Neutrophil (primary cell): Measurements from ENCODE around the gene MAN1A2.

ENCODE experiments used
- H3K27ac ChIP-seq: fragments of 200-600 bp; sonication (generic); 2 replicates; pipeline ENCODE4 v1.5.1; 2016; ENCODE audit warnings: mild to moderate bottlenecking, moderate library complexity
- H3K27me3 ChIP-seq: fragments of 200-600 bp; sonication (generic); 2 replicates; pipeline ENCODE4 v1.6.0; 2016; ENCODE audit warnings: mild to moderate bottlenecking
- H3K36me3 ChIP-seq: fragments of 200-600 bp; sonication (generic); 2 replicates; pipeline ENCODE4 v1.5.1; 2017
- H3K4me1 ChIP-seq, 2 experiments: fragments of 200-600 bp in 1 of 2; sonication (generic) in 1 of 2; 1 replicate in 1 of 2; 2 replicates in 1 of 2; pipeline versions ENCODE4 v1.5.1 to v1.6.1; 2013 to 2016; ENCODE audit warnings: low read depth in 1 of 2, low read length in 1 of 2, mild to moderate bottlenecking in 1 of 2, moderate library complexity in 1 of 2; ENCODE audit not compliant: control insufficient read depth in 1 of 2, insufficient read depth in 1 of 2
- H3K4me3 ChIP-seq, 2 experiments: fragments of 200-600 bp in 1 of 2; sonication (generic) in 1 of 2; 1 replicate in 1 of 2; 2 replicates in 1 of 2; pipeline ENCODE4 v1.5.1; 2013 to 2016; ENCODE audit warnings: low read depth in 1 of 2, low read length in 1 of 2, mild to moderate bottlenecking in 1 of 2, moderate library complexity in 1 of 2
- H3K9me3 ChIP-seq: fragments of 200-600 bp; sonication (generic); 2 replicates; pipeline ENCODE4 v1.5.1; 2016
- TF ChIP-seq, protein P1 (sequence below): fragments of 200-600 bp; sonication (generic); IDR thresholded peaks from 2 replicates; pipeline ENCODE4 v1.5.1; 2016; ENCODE audit warnings: antibody characterized with exemption

MAN1A2 gene

DNA sequence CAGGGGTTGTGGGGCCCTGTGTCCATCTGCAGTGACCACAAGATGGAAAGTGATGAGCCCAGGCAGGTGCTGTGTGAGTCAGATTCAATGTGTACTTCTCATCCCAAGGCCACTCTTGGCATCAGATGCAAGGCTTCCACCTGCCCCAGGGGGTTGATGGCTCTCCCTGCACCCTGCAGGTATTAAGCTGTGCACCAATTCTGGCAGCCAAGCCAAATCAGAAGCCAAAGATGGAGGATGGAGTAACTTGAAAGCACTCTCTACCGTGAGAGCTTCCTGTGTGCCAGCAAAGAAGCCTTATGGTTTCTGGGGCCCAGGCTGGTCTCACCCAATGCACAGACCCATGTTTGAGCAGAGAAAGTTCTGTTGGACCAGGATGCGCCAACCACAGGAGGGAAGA is 194.3 kb downstream of the MAN1A2 start:
- Histone ChIP-seq H3K9me3 (no peaks in the 10 kb centered on the region), H3K4me1 (peaks cover 0 to 5% of the 10 kb centered on the region in 2 experiments)
- TF ChIP-seq, protein P1, sequence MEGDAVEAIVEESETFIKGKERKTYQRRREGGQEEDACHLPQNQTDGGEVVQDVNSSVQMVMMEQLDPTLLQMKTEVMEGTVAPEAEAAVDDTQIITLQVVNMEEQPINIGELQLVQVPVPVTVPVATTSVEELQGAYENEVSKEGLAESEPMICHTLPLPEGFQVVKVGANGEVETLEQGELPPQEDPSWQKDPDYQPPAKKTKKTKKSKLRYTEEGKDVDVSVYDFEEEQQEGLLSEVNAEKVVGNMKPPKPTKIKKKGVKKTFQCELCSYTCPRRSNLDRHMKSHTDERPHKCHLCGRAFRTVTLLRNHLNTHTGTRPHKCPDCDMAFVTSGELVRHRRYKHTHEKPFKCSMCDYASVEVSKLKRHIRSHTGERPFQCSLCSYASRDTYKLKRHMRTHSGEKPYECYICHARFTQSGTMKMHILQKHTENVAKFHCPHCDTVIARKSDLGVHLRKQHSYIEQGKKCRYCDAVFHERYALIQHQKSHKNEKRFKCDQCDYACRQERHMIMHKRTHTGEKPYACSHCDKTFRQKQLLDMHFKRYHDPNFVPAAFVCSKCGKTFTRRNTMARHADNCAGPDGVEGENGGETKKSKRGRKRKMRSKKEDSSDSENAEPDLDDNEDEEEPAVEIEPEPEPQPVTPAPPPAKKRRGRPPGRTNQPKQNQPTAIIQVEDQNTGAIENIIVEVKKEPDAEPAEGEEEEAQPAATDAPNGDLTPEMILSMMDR, result no peak

DNA sequence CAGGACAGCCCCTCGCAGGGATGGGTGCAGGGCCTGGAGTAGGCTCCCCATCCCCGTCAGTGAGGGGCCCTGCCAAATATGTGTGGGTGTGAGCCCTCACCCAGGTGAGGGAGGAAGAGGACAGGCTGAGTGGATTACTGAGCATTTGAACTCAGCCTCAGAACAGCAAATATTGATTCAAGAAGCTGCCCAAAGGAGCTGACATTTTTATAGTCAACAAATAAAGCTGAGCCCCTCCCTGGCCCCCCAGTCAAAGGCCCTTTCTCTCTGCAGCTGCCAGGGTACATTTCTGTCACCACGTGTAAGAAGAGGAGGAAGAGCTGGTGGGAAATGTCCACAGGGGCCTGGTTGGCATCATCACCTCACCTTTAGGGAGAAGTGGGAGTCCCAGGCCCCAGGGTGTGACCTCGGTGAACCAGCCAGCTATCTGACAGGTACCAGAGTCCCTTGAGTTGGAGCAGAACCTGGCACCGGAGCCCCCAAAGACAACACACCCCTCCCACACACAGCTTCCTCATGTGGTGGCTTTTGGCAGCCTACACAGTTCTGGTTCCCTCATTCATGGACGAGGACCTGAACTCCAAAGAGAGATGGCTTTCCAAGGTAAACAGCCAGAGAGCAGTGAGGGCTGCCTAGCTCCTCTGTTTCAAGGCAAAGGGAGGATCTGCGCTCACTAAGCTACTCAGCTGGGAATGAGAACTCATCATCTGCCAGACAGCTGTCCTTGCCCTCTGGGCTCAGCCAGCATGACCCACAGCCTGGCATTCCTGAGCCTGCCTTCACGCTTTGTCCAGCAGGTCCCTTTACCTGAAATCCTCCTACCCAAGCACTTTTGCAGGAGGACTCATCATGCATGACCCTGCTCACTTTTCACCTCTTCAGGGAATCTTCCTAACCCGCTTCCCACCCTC is 195.6 kb downstream of the MAN1A2 start:
- no peak overlapping the region for H3K27ac ChIP-seq
- no peaks in the 10 kb centered on the region for H3K36me3 ChIP-seq
- H3K4me1 ChIP-seq, result peaks cover 0 to 5% of the 10 kb centered on the region in 2 experiments
- H3K27me3 ChIP-seq, result no peaks in the 10 kb centered on the region
- no peaks in the 10 kb centered on the region for H3K9me3 ChIP-seq
- no peak overlapping the region for H3K4me3 ChIP-seq
- TF ChIP-seq, protein P1, result no peak

More for the DNA sequence above, 194.3 kb downstream of the MAN1A2 start:
- H3K27ac ChIP-seq, result no peak overlapping the region
- no peaks in the 10 kb centered on the region for H3K27me3 ChIP-seq
- H3K36me3 ChIP-seq, result no peaks in the 10 kb centered on the region
- H3K4me3 ChIP-seq, result no peak overlapping the region

DNA sequence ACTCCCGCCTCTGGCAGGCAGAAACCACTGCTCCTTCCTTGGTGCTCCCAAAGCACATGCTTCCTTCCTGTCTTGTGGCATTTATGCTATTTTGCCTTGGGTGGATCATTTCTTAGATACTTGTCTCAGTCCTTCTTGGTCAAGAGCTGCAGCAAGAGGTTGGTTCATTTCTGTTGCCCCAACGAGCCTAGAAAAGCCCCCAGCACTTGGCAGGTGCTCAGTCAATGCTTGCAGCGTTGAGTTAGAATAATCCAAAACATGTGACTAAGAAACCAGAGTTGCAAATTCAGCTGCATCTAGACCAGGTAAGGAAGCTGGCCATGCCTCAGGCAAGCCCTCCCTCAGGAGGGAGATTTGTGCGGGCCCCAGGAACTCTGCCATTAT is 196.2 kb downstream of the MAN1A2 start:
- Histone ChIP-seq H3K36me3 (no peaks in the 10 kb centered on the region), H3K9me3 (no peaks in the 10 kb centered on the region), H3K27me3 (no peaks in the 10 kb centered on the region), H3K27ac (no peak overlapping the region), H3K4me3 (no peak overlapping the region), H3K4me1 (peaks cover 0 to 5% of the 10 kb centered on the region in 2 experiments)
- TF ChIP-seq, protein P1, result no peak

DNA sequence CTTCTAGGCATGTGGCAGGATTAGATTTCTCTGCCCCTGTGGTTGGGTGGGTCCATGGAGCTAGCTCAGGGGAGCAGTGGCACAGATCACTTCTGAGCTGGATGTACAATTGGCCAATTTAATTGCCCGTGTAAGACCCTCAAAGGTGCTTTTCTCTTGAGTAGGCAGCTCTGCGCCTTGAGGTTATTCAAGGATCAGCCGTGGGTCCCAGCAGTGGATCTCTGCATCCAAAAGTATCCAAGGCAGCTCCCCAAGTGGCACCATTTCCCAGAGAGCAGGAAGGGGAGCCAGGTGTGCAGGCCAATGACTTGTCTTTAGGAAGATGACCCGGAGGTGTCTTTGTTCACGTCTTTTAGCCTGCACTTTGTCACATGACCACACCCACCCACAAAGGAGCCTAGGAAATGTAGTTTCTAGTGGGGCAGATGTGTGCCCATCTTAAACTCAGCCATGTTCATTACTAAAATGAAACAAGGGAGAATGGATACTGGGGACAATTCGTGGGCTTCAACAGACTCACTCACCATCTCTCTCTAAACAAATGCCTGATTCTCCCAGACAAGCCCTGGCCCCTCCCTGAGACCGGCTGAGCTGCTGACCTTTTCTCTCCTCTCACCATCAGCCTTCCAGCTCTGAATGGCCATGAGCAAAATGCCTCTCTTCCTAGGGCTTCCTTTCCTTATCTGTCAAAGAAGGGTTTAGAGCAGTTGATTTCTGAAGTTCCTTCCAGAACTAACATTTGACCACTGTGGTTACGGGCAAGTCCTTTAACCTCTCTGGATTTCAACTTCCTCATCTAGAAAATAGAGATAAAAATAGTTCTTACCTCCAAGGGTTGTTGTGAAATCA is 197.2 kb downstream of the MAN1A2 start:
- TF ChIP-seq, protein P1, result no peak
- Histone ChIP-seq H3K27me3 (no peaks in the 10 kb centered on the region), H3K36me3 (no peaks in the 10 kb centered on the region), H3K9me3 (no peaks in the 10 kb centered on the region), H3K4me1 (peaks cover 0 to 5% of the 10 kb centered on the region in 2 experiments), H3K27ac (no peak overlapping the region), H3K4me3 (no peak overlapping the region)

DNA sequence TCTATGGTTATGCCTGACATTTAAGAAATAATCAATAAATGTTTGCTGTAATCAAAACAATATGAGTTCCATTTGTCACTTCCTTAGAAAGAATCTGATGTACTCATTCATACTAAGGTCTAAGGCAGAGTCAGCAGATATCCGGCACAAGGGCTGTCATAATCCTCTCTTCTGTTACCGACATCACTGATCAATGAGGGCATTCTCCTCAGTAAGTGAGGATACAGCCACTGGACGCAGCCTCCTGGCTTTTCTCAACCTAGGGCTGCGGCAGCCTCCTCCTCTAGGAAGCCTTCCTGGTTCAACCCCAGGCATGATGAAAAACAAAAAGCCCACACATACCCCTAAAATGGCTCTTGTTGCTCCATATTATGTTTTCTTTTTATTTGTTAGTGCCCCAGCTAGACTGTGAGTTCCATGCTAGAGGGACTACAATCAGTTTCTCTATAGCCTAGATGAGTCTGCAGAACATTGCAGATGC is 197.9 kb downstream of the MAN1A2 start:
- TF ChIP-seq, protein P1, result no peak
- Histone ChIP-seq H3K4me3 (no peak overlapping the region), H3K36me3 (no peaks in the 10 kb centered on the region), H3K27me3 (no peaks in the 10 kb centered on the region), H3K27ac (no peak overlapping the region), H3K9me3 (no peaks in the 10 kb centered on the region), H3K4me1 (peaks cover 0 to 5% of the 10 kb centered on the region in 2 experiments)
